GM19239 (cell line): ENCODE results near the gene SLK.

Experiments
- DNase-seq: peaks from one replicate; pipeline ENCODE4 v3.0.0; 2011; ENCODE audit warnings: low spot score; ENCODE audit not compliant: insufficient read length
- FAIRE-seq: peaks from 2 replicates; lab custom pipeline; 2011; peaks lifted over from hg19 to GRCh38; lab: Jason Lieb, UNC

SLK gene

GRCh38 chr10:103966671-103967447 lies at the start of gene SLK:
SLK (plus strand) TSS chr10:103967140; CDS start chr10:103967746, 606 bp downstream.
- DNase-seq (peak; percentile 77), FAIRE-seq (peak; percentile 91)

GRCh38 chr10:103917302-103918052 lies 49.5 kb upstream of the SLK start:
- DNase-seq (no peak), FAIRE-seq (peak; percentile 74)

GRCh38 chr10:103918053-103918846 lies 48.7 kb upstream of the SLK start, which contains the start of gene STN1:
STN1 (minus strand) TSS chr10:103918184; CDS start chr10:103917594, 590 bp downstream.
- DNase-seq (peak; percentile 76), FAIRE-seq (peak; percentile 78)

GRCh38 chr10:103919648-103920025 lies 47.3 kb upstream of the SLK start:
- DNase-seq (no peak), FAIRE-seq (no peak)

GRCh38 chr10:103921248-103921647 lies 45.7 kb upstream of the SLK start:
- FAIRE-seq = no peak
- no peak for DNase-seq

- FAIRE-seq = no peak
- DNase-seq = peak; percentile 20
These were observed 45.2 kb upstream of the SLK start for GRCh38 chr10:103921750-103922195.

- DNase-seq (no peak), FAIRE-seq (no peak)
These were observed 44.3 kb upstream of the SLK start for GRCh38 chr10:103922659-103923058.

- FAIRE-seq = no peak
- DNase-seq = no peak
These were observed 43.4 kb upstream of the SLK start for GRCh38 chr10:103923502-103923901.

GRCh38 chr10:103925591-103925990 lies 41.3 kb upstream of the SLK start:
- DNase-seq = no peak
- FAIRE-seq = no peak

GRCh38 chr10:103926722-103927319 lies 40.1 kb upstream of the SLK start:
- no peak for DNase-seq
- FAIRE-seq = peak; percentile 59

GRCh38 chr10:103928784-103929183 lies 38.2 kb upstream of the SLK start:
- FAIRE-seq (no peak), DNase-seq (no peak)

- DNase-seq (no peak), FAIRE-seq (no peak)
These were observed 37.5 kb upstream of the SLK start for GRCh38 chr10:103929381-103929921.

GRCh38 chr10:103930449-103930848 lies 36.5 kb upstream of the SLK start:
- DNase-seq (no peak), FAIRE-seq (no peak)

- DNase-seq (no peak), FAIRE-seq (no peak)
These were observed 36.1 kb upstream of the SLK start for GRCh38 chr10:103930881-103931280.

GRCh38 chr10:103931603-103932002 lies 35.3 kb upstream of the SLK start:
- DNase-seq (no peak), FAIRE-seq (no peak)

- FAIRE-seq (no peak), DNase-seq (no peak)
These were observed 34.7 kb upstream of the SLK start for GRCh38 chr10:103932271-103932670.

GRCh38 chr10:103932971-103933370 lies 34.0 kb upstream of the SLK start:
- FAIRE-seq (no peak), DNase-seq (no peak)

- no peak for DNase-seq
- FAIRE-seq = no peak
These were observed 33.3 kb upstream of the SLK start for GRCh38 chr10:103933557-103934121.

- FAIRE-seq (no peak), DNase-seq (no peak)
These were observed 32.6 kb upstream of the SLK start for GRCh38 chr10:103934308-103934707.

- no peak for DNase-seq
- no peak for FAIRE-seq
These were observed 30.9 kb upstream of the SLK start for GRCh38 chr10:103936022-103936421.
